Stimulated activated CD4-positive, alpha-beta T cell treated with anti-CD3 and anti-CD28 coated beads, Interleukin-15, amount 100 ng/mL, for 48 hours (primary cell): ENCODE data around the gene FEM1A.
"Not testable (repeated sequence)": the region's sequence is repeated elsewhere in the genome, so short reads cannot be mapped to it uniquely, and the experiment has no call there.

Experiments used
- DNase-seq, 2 donors: peaks; one replicate each; pipeline ENCODE4 v3.0.0-alpha.2; 2020; ENCODE audit warnings: low read depth in 2 of 2

Gene FEM1A

DNA sequence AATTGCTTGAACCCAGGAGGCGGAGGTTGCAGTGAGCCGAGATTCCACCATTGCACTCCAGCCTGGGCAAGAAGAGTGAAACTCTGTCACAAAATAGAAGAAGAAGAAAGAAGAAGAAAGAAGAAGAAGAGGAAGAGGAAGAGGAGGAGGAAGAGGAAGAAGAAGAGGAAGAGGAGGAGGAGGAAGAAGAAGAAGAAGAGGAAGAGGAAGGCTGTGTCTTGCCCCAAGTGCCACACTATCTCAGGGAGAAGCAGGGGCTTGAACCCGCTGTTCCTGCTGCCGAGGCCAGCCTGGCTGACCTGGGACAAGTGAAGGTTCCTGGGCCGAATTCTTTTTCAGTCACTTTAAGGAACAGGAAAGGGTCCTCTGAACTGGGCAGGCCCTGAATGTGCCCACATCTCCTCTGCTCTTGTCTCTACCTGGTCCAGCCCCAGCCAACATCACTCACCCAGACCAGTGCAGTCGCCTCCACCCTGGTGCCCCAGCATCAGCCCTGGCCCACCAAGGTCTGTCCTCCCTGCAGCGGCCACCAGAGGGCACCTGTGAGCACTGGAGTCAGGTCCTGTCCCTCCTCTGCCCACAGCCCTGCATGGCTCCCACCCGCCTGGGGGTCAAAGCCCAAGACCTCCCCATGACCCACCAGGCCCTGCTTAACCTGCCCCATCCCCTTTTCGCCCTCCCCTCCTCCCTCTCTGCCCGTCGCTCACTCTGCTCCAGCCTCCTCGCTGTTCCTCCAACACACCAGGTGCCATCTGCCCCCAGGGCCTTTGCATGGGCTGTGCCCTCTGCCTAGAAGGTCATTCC is 20.0 kb downstream of the FEM1A start:
- DNase-seq, result peak; percentile 79 to 89

DNA sequence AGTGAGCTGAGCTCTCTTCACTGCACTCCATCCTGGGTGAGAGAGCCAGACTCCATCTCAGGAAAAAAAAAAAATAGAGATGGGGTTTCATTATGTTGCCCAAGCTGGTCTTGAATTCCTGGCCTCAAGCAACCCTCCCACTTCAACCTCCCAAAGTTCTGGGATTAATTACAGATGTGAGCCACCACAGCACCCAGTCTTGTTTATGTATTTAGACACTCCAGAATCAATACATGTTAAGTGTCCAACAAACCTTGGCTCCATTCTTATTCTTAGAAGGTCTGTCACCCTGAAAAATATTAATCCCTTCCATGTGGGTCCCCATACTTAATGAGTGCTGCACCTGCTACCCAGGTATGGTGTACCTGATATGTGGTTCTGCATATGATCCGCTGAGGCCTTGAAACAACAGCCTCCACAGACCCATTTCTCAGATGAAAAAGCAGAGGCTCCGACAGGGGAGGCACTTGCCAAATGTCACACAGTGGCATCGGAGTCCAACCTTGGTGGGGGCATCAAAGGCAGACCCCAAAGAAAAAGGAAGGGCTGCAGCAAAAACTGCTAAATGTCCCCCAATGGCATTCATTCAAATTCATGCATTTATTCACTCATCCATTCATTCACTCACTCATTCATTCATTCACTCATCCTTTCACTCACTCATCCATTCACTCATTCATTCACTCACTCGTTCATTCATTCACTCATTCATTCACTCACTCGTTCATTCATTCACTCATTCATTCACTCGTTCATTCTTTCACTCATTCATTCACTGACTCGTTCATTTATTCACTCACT is 23.3 kb downstream of the FEM1A start:
- DNase-seq, result no peak

DNA sequence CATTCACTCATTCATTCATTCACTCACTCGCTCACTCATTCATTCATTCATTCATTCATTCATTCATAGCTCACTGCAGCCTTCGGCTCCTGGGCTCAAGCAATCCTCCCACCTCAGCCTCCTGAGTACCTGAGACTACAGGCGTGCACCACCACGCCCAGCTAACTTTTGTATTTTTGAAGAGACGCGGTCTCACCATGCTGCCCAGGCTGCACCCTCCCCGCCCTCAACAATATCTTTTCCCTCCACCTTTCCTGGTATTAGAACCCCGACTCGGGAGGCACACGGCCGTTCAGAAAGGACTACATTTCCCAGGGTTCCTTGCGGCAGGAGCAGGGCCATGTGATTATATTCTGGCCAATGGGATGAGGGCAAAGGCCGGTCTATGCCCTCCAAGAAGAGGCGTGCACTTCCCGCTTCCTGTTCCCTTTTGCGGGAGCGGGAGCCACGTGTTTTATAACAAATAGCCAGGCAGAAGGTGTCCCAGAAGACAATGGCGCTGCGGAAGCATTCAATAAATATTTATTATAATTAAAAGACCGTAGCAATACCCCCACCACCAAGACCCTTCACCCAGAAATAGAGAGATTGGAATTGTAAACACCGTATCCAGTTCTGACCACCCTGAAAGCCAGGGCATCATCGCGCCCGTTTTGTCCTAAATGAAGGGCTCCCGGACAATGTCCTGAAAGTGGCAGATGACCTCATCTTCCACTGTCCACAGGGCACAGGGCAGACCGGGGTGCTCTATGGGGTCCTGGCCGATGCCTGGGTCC is 24.1 kb downstream of the FEM1A start:
- peak; percentile 67 to 68 for DNase-seq

DNA sequence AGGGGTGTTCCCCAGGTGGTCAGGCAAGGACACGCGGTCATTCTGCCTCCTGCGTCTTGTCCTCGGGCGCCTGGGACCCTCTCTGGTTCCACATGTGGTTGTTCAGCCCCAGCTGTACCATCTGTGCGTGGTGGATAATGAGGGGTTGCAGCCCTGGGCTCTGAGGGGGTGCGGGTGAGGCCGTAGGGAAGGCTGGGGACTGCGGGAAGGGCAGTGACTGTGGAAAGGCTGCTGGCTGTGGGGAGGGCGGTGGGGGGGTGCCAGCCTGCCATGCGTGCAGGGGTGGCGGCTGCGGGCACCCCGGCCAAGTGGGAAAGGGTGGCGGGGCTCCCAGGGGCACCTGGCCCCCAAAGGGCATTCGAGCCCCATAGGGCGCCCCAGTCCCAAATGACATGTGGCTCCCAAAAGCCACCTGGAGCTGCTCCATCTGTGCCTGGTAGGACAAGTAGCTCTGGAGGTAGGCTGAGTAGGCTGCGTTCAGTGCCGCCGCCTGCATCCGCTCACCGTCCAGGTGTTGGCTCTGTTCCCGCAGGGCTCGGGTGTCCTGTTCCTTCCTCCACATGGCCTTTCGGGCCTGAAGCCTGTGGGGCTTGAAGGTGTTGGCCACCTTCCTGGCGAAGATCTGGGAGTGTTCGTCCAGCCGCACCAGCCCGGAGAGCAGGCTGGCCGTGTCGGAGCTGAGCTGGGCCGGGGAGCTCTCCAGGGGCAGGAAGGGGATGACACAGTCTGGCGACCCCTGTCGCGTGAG is 24.8 kb downstream of the FEM1A start:
- no peak for DNase-seq

DNA sequence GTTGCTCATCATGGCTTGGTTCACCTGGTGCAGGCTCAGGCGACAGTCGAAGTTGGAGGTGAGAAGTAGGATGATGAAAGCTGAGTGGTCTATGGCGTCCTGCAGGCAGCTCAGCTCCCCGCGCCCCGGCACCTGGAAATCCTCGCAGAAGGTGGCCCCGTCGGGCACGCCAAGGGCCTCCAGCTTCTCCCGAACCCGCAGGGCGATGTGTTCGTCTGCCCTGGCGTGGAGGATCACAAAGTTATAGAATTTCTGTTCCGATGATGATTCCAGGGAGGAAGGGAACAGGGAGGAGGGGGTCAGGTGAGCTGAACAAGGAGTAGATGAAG is 25.4 kb downstream of the FEM1A start:
- no peak for DNase-seq

DNA sequence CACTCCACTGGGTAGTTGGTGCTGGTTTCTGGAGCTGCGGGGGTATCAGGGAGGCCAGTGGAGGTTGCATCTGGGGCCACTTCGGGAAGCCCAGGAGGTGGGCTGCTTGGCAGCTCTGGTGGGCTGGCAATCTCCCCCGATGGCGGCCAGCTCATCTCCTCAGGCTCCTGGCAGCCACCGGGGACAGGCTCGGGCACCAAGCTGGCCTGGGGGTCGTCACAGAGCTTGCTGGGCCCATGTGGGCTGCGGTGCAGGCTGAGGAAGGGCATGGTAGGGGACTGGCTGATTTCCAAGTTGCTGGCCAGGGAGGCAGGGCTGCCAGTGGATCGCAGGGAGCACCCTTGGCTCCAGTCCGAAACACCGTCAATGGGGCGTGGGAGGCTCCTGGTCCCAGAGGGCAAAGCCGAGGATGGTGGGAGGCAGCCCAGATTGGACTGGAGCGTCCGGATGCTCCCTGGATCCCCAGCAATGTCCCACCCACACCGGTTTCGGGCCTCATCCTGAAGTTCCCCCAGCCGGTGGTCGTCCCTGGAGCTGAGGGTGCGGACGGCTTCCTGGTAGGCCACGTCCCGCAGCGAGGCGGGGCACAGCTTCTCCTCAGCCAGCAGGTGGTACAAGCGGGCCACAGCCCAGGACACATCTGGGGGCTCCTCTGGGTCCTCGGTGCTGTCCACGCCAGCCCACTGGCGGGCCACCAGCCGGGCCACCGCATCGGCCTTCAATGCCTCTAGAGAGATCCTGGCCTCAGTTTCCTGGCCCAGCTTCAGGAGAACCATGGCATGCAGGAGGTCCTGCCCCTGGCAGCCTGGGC is 26.1 kb downstream of the FEM1A start:
- DNase-seq, result no peak

DNA sequence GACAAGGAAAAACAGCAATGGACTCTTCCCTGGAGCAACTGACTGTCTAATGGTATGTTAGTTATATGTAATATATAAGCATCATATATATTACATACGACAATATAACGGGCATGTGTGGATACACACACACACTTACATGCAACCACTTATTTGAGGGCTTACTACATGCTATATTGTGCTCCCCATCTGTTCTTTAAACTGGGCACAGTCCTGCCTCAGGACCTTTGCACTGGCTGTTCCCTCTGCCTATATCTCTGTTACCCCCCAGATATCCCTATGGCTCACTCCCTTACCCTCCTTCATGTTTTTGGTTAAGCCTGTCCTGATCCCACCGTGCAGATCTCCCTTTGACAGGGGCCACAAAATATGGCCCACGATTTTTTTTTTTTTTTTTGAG is 29.7 kb downstream of the FEM1A start:
- no peak for DNase-seq

DNA sequence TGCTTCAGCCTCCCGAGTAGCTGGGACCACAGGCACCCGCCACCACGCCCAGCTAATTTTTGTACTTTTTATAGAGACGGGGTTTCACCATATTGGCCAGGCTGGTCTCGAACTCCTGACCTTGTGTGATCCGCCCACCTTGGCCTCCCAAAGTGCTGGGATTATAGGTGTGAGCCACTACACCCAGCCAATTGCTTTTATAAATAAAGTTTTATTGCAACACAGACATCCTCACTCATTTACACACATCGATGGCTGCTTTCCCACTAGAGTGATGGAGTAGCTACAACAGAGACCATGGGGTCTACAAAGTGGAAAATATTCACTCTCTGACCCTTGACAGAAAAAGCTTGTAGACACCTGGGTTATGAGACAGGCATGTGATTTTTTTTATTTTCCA is 30.8 kb downstream of the FEM1A start:
- DNase-seq, result not testable (repeated sequence)

DNA sequence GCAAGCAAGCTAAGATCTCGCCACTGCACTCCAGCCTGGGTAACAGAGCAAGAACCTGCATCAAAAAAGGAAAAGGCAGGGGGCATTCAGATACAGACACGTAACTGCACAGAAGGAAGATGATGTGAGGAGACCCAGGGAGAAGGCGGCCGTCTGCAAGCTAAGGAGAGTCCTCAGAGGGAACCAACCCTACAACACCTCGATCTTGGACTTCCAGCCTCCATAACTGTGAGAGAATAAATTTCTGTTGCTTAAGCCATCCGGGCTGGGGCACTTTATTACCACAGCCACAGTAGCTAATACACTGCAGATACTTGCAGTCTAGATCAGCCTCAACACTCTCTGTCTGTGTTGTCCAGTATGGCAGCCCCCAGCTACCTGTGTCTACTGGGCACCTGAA is 32.0 kb downstream of the FEM1A start:
- DNase-seq, result no peak

DNA sequence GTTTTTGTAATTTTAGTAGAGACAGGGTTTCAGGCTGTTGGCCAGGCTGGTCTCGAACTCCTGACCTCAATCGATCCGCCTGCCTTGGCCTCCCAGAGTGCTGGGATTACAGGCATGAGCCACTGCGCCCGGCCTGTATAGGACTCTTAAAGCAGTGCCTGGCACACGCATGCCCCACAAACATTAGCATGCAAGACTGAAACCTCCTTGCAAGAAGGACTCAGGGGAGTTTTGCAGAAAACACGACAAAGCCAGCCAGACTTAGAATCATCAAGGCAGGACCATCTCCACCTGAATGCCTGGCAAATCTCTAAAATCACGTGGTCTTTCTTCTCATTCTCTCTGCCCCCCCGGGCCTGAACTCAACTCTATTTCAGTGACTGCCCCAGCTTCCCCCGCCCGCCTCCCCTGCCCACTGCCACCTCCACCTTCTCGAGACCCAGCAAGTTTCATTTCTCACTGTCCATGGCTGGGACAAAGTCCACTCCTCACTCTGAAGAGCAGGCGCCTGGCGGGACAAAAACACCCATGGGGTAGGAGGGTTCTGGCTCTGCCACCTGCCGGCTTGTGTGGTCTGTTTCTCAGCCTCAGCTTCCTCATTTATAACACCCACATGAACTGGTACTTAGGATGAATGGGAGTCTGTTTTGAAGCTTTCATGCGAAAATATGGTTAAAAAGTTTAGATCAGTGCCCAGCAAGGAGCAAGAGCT is 37.6 kb downstream of the FEM1A start:
- no peak for DNase-seq

DNA sequence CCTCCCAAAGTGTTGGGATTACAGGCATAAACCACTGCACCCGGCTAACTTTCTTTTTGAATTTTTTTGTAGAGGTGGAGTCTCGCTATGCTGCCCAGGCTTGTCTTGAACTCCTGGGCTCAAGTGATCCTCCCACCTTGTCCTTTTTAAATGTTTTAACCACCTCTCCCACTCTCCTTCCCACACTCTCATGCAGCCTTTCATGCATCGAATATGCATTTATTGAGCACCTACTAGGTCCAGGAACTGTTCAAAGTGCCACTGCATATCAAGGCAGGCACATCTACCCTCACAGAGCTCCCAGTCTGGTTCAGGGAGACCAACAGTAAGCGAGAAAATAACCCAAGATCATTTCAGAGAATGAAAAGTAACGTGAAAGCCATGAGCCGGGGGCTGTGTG is 38.8 kb downstream of the FEM1A start:
- DNase-seq, result no peak

DNA sequence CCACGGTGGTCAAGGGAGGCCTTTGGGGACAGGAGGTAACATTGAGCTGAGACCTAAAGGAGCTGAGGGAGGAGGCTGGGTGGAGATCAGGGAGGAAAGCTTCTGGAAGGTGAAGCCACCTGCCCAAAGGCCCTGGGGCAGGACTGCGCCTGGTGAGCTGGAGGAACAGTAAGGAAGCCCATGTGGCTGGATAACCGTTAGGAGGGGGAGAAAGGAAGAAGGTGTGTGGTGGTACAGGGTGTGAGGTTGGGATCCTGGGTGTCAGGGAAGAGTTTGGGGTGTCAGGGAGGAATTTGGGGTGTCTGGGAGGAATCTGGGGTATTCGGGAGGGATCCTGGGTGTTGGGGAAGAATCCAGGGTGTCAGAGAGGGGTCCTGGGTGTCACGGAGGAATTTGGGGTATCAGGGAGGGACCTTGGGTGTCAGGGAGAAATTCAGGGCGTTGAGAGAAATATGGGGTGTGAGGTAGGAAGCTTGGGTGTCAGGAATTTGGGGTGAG is 39.3 kb downstream of the FEM1A start:
- DNase-seq, result no peak

DNA sequence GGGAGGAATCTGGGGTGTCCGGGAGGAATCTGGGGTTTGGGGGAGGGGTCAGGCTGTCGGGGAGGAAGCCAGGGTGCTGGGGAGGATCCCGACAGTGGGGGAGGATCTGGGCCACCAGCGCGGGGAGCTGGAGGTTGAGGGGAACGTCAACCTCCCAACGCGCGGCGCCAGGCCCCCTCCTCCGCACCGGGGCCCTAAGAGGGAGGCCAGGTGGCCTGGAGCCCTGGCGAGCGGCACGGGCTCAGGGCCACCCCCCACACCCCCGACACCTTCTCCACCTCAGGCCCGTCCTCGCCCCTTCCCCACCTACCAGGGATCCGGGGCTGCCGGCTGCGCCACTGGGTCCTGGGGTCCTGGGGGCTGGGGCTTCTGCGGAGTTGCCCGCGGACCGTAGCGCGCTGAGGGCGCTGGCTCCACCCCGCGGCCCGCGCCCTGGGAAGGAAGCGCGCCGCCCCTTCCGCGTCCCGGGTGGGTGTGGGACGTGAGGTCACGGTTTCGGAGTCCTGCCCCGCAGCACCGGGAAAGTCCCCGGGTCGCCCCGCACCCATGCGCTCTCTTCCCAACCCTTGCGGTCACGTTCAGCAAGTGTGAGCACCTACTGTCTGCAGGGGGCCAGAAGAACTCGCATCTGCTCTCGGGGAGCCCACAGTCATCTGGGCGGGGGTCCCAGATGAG is 39.9 kb downstream of the FEM1A start, which contains the start of gene TICAM1:
TICAM1 (minus strand) TSS at position 409 of the 675 bp plus-strand sequence. CDS start 13,335 bp downstream, outside the sequence.
- DNase-seq, result peak; percentile 45 to 72

DNA sequence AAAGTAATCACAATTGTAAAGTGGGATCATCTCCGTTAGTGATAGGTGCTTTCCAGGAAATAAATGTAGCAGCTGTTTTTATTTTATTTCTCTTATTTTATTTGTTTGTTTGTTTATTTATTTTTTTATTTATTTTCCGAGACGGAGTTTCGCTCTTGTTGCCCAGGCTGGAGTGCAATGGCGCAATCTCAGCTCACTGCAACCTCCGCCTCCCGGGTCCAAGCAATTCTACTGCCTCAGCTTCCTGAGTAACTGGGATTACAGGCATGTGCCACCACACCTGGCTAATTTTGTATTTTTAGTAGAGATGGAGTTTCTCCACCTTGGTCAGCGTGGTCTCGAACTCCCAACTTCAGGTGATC is 40.4 kb downstream of the FEM1A start:
- DNase-seq, result not testable (repeated sequence)

DNA sequence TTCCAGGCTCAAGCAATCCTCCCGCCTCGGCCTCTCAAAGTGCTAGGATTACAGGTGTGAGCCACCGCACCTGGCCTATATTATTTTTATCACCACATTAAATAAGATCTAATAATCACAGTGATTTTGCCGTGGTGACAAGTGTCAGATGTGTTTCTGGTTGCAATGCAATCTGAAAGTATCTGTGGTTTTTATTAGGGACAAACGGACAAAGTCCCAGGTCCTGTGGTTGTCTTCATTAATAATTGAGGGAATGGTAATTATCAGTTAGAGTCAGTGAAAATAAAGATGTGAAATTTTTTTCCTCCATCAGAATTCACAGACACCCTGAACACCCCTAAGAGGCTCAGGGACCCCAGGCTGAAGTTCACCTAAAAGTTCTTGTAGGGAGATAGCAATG is 41.2 kb downstream of the FEM1A start:
- no peak for DNase-seq

DNA sequence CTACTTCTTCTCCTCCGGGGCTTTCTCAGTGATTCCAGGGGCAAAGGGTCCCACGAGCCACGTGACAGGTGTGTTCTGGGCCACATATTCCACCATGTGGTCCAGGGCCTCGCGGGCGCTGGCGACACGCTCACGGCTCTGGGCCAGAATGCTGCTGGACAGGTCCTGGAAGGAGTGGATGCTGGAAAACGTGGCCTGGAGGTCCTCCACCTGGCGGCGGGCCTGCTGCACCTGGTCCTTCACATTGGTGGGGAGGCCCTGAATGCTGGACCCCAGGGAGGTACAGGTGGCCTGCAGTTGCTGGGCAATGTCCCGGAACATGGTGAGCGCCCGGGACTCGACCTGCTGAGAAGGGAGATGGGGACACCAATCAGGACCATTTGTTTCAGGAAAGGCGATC is 47.7 kb downstream of the FEM1A start:
- DNase-seq, result no peak

DNA sequence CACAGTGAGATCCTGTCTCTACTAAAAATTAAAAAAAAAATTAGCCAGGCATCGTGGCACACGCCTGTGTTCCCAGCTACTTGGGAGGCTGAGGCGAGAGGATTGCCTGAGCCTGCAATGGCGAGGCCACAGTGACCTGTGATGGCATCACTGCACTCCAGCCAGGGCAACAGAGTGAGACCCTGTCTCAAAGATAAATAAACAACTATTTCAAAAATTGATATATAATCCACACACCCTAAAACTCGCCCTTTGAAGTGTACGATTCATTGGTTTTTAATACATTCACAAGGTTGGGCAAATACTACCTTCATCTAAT is 52.1 kb downstream of the FEM1A start:
- DNase-seq, result no peak

DNA sequence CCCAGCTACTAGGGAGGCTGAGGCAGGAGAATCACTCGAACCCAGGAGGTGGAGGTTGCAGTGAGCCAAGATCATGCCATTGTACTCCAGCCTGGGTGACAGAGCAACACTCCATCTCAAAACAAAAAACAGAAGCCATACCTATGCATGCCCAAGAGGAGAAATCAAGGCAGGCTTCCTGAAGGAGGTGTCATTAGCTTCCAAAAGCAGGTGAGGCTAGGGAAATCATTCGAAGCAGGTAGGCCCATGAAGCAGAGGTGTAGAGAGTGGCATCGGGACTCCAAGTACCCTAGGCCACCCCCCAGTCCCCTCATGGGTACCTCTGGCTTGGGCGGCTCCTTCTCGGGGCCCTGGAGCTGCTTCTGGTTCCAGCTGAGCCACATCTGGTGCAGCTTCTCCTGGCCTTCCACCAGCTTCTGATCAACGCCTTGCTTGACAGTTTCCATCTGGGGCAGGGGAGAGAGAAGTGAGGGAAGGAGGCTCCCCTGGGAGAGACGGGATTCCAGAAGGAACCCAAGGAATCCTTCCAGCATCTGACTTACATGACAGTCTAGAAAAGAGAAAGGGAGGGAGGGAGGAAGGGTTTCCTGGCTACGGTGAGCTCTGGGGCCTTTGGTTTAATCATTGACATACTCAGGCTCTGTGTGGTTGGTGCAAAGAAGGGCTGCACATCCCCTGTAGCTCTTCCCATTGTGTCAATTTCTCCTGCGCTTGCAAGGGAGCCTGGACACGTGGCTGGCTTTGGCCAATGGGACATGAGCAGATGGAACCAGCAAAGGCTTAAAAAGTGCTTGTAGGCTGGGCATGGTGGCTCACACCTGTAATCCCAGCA is 53.0 kb downstream of the FEM1A start:
- DNase-seq, result no peak

DNA sequence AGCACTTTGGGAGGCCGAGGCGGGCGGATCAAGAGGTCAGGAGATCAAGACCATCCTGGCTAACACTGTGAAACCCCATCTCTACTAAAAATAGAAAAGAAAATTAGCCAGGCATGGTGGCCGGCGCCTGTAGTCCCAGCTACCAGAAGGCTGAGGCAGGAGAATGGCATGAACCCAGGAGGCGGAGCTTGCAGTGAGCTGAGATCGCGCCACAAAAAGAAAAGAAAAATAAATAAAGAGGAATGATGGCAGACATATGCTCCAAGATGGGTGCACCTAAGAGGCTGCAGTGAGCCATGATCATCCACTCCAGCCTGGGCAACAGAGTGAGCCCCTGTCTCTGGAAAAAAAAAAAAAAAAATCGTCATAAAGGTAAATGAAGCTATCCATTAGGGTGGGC is 54.4 kb downstream of the FEM1A start:
- not testable (repeated sequence) for DNase-seq
